Measurements from ENCODE around the gene LMLN.
"Not testable (repeated sequence)": the region's sequence is repeated elsewhere in the genome, so short reads cannot be mapped to it uniquely, and the experiment has no call there.

LMLN gene

GRCh38 chr3:198079771-198080520 is 119.9 kb downstream of the LMLN start:
- no peak overlapping the region for H3K27ac ChIP-seq
- peaks cover 4% of the 10 kb centered on the region for H3K27me3 ChIP-seq (ENCODE audit: control insufficient read depth, insufficient read depth, low read length)
- peak overlapping the region; percentile 79 for H3K4me2 ChIP-seq (ENCODE audit: low read length)
- no peaks in the 10 kb centered on the region for H3K36me3 ChIP-seq (ENCODE audit: control insufficient read depth, insufficient read depth, low read length)
- H3K9ac ChIP-seq: no peak overlapping the region
- H3K9me3 ChIP-seq (ENCODE audit: control insufficient read depth, low read length): no peaks in the 10 kb centered on the region
- peak overlapping the region; percentile 44 for H3K4me3 ChIP-seq (ENCODE audit: low read depth, low read length)
- no peaks in the 10 kb centered on the region for H3K4me1 ChIP-seq
- TF ChIP-seq, protein P1, sequence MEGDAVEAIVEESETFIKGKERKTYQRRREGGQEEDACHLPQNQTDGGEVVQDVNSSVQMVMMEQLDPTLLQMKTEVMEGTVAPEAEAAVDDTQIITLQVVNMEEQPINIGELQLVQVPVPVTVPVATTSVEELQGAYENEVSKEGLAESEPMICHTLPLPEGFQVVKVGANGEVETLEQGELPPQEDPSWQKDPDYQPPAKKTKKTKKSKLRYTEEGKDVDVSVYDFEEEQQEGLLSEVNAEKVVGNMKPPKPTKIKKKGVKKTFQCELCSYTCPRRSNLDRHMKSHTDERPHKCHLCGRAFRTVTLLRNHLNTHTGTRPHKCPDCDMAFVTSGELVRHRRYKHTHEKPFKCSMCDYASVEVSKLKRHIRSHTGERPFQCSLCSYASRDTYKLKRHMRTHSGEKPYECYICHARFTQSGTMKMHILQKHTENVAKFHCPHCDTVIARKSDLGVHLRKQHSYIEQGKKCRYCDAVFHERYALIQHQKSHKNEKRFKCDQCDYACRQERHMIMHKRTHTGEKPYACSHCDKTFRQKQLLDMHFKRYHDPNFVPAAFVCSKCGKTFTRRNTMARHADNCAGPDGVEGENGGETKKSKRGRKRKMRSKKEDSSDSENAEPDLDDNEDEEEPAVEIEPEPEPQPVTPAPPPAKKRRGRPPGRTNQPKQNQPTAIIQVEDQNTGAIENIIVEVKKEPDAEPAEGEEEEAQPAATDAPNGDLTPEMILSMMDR (IDR thresholded peaks at IDR 0.05): no peak
- H2AFZ ChIP-seq: peak overlapping the region; percentile 90
- H3K79me2 ChIP-seq: no peaks in the 10 kb centered on the region

DNA sequence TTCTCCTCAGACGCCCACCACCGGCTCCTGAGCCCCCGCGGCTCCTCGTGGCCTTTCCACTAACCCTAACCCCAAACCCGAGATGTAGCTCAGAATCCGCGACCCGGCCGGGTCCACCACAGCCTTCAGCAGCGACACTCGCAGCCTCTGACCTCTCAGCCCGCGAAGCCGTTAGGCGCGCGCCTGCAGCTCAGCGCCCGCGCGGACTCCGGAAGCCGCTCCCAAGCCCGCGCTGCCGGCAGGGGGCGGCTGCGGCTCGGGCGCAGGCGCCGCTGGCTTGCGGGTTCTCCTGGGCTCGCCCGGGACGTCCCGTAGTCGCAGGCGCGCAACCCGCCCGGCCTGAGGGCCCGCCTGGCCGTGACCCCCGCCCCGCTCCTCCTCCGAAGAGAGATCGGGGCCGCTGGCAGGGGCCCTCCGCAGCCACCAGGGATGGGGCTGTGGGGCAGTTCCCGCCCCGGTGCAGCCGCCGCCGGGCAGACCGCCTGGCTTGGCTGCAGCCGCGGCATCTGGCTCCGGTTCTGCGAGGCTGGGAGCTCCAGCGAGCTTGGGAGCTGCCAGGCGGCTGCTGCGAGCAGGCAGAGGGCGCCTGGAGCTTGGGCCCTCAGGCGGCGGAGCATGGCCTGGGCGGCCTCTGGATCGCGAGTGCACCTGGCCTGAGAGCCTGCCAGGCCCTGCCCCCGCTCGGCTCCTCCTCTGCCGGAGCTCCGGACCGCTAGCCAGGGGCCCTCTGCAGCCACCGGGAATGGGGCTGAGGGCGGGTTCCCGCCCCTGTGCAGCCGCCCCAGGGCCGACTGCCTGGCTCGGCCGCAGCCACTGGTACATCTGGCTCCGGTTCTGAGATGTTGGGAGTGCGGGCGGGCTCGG is 120.7 kb downstream of the LMLN start:
- peak overlapping the region; percentile 44 for H3K4me3 ChIP-seq (ENCODE audit: low read depth, low read length)
- H3K9ac ChIP-seq: no peak overlapping the region
- H3K4me1 ChIP-seq: no peaks in the 10 kb centered on the region
- TF ChIP-seq, protein P1 (IDR thresholded peaks at IDR 0.05): peak; percentile 73
- H2AFZ ChIP-seq: peak overlapping the region; percentile 90
- H3K4me2 ChIP-seq (ENCODE audit: low read length): peak overlapping the region; percentile 79
- peaks cover 4% of the 10 kb centered on the region for H3K27me3 ChIP-seq (ENCODE audit: control insufficient read depth, insufficient read depth, low read length)
- H3K36me3 ChIP-seq (ENCODE audit: control insufficient read depth, insufficient read depth, low read length): no peaks in the 10 kb centered on the region
- no peaks in the 10 kb centered on the region for H3K9me3 ChIP-seq (ENCODE audit: control insufficient read depth, low read length)
- no peaks in the 10 kb centered on the region for H3K79me2 ChIP-seq
- H3K27ac ChIP-seq: no peak overlapping the region

GRCh38 chr3:198081421-198081844 is 121.4 kb downstream of the LMLN start:
- no peak overlapping the region for H3K9ac ChIP-seq
- peaks cover 4% of the 10 kb centered on the region for H3K27me3 ChIP-seq (ENCODE audit: control insufficient read depth, insufficient read depth, low read length)
- H3K36me3 ChIP-seq (ENCODE audit: control insufficient read depth, insufficient read depth, low read length): no peaks in the 10 kb centered on the region
- H2AFZ ChIP-seq: peak overlapping the region; percentile 90
- no peak overlapping the region for H3K4me3 ChIP-seq (ENCODE audit: low read depth, low read length)
- H3K9me3 ChIP-seq (ENCODE audit: control insufficient read depth, low read length): no peaks in the 10 kb centered on the region
- H3K4me2 ChIP-seq (ENCODE audit: low read length): no peak overlapping the region
- H3K79me2 ChIP-seq: no peaks in the 10 kb centered on the region
- H3K27ac ChIP-seq: no peak overlapping the region
- no peaks in the 10 kb centered on the region for H3K4me1 ChIP-seq
- TF ChIP-seq, protein P1 (IDR thresholded peaks at IDR 0.05): no peak

DNA sequence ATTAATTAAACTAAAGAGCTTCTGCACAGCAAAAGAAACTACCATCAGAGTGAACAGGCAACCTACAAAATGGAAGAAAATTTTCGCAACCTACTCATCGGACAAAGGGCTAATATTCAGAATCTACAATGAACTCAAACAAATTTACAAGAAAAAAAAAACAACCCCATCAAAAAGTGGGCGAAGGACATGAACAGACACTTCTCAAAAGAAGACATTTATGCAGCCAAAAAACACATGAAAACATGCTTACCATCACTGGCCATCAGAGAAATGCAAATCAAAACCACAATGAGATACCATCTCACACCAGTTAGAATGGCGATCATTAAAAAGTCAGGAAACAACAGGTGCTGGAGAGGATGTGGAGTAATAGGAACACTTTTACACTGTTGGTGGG is 122.2 kb downstream of the LMLN start:
- H3K9me3 ChIP-seq (ENCODE audit: control insufficient read depth, low read length); H3K4me2 ChIP-seq (ENCODE audit: low read length); H2AFZ ChIP-seq; H3K36me3 ChIP-seq (ENCODE audit: control insufficient read depth, insufficient read depth, low read length); H3K4me1 ChIP-seq; H3K79me2 ChIP-seq; H3K27me3 ChIP-seq (ENCODE audit: control insufficient read depth, insufficient read depth, low read length); H3K9ac ChIP-seq; H3K27ac ChIP-seq; H3K4me3 ChIP-seq (ENCODE audit: low read depth, low read length): not testable (repeated sequence)

DNA sequence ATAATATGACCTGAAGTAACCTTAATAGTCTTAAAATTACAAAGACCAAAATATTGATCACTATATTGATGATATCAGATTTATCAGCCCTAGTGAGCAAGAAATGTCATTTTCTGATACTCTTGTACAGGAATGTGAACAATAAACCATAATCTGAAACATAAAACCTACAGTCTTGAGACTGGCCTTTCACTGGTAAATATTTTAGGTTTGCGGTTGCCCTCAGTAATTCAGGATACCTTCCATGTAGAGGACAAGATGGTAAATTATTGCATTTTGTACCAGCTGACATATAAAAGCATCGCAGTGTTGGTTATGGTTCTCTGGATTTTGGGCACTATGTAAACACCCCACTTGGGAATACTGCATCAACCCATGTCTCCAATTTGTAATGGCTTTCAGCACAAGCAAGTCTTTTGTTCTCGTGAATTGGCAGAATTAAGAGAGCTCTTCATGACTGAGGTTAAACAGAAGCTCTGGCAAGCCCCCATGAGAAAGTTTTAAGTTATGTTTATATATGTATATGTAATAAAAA is 128.5 kb downstream of the LMLN start:
- no peaks in the 10 kb centered on the region for H3K79me2 ChIP-seq
- H3K4me1 ChIP-seq: no peaks in the 10 kb centered on the region
- no peak overlapping the region for H3K4me3 ChIP-seq (ENCODE audit: low read depth, low read length)
- no peaks in the 10 kb centered on the region for H3K36me3 ChIP-seq (ENCODE audit: control insufficient read depth, insufficient read depth, low read length)
- H3K9me3 ChIP-seq (ENCODE audit: control insufficient read depth, low read length): no peaks in the 10 kb centered on the region
- H3K4me2 ChIP-seq (ENCODE audit: low read length): no peak overlapping the region
- H3K27me3 ChIP-seq (ENCODE audit: control insufficient read depth, insufficient read depth, low read length): no peaks in the 10 kb centered on the region
- no peak overlapping the region for H3K9ac ChIP-seq
- H2AFZ ChIP-seq: no peak overlapping the region
- no peak overlapping the region for H3K27ac ChIP-seq
- TF ChIP-seq, protein P1 (IDR thresholded peaks at IDR 0.05): no peak

Data from parathyroid adenoma (tissue), 2 donors.